Prostate gland (tissue), 2 donors: Measurements from ENCODE around the gene BPIFB6. TPM values are rescaled to one million over a fixed set of nuclear protein-coding genes. Genes with fewer than 3 reads are reported as not detected.
"Not testable (repeated sequence)": the region's sequence is repeated elsewhere in the genome, so short reads cannot be mapped to it uniquely, and the experiment has no call there.

Experiments
- DNase-seq: peaks from one replicate; pipeline ENCODE4 v3.0.0-alpha.2; 2019; ENCODE audit warnings: low spot score
- H3K27ac ChIP-seq, 2 donors: fragments of 200-600 bp; sonication (generic); 2 replicates each; pipeline ENCODE4 v1.5.1; 2017 to 2019
- H3K27me3 ChIP-seq: fragments of 200-600 bp; sonication (generic); replicated peaks from 2 replicates; pipeline ENCODE4 v1.5.1; 2019; ENCODE audit not compliant: insufficient read depth
- H3K36me3 ChIP-seq, 2 donors: fragments of 200-600 bp; sonication (generic); 1 replicate in 1 of 2; 2 replicates in 1 of 2; pipeline versions ENCODE4 v1.5.1 to v1.8.1; 2017 to 2019
- H3K4me1 ChIP-seq: fragments of 200-600 bp; sonication (generic); replicated peaks from 2 replicates; pipeline ENCODE4 v1.5.1; 2019
- H3K4me3 ChIP-seq, 2 donors: fragments of 200-600 bp; sonication (generic); 2 replicates each; pipeline ENCODE4 v1.5.1; 2017 to 2019
- H3K9me3 ChIP-seq: fragments of 200-600 bp; sonication (generic); 2 replicates; pipeline ENCODE4 v1.5.1; 2017
- POLR2A ChIP-seq: fragments of 450-650 bp; IDR thresholded peaks from one replicate; pipeline ENCODE4 v1.6.1; 2016; ENCODE audit warnings: antibody characterized with exemption, mild to moderate bottlenecking
- POLR2AphosphoS5 ChIP-seq: sonication (generic); formaldehyde crosslinking; IDR thresholded peaks from one replicate; pipeline ENCODE4 v1.6.1; 2017; ENCODE audit warnings: antibody characterized with exemption
- WGBS: methylation state at CpG from one replicate; pipeline ENCODE4 v1.1.5; 2018; 5-methylcytosine and 5-hydroxymethylcytosine counted together
- intact Hi-C: fragments of 100-400 bp; cut with DNase I; formaldehyde crosslinking; loops from one replicate; pipeline ENCODE4 v1.14.2; 2022
- total RNA-seq, 2 donors: library from RNA; depleted of rRNA; stranded (reverse); fragments of >200 nt; gene quantifications; one replicate each; pipeline ENCODE4 v1.1.0, GENCODE V29; 2016
- TF ChIP-seq, protein P1 (sequence below), 4 experiments: fragments of 200-600 bp in 2 of 4; fragments of 450-650 bp in 2 of 4; sonication (generic) in 2 of 4; IDR thresholded peaks; 1 replicate in 3 of 4; 2 replicates in 1 of 4; pipeline ENCODE4 v1.5.1; 2016 to 2019; ENCODE audit warnings: antibody characterized with exemption in 4 of 4, mild to moderate bottlenecking in 2 of 4, moderate library complexity in 2 of 4

The BPIFB6 gene
- total RNA-seq, 2 donors from 2014 or later = not detected

DNA sequence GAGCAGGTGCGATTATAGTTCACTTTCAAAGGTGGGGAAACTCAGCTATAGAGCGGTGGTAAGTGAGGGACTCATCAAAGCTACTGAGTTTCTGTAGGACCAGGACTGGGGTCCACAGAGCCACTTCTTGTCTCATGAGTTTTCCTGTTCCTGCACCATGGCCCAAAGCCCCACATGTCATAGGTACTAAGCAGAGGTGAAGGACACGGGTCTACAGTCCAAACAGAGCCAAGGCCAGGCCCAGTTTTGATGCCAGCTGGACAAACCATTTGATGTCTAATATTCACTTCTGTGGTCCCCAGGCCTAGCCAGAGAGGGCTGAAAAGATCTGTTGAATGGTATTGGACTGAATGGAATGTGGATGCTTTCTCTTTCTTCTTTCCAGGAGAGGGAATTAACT lies 11.0 kb downstream of the BPIFB6 start:
- Histone ChIP-seq H3K9me3 (no peaks in the 10 kb centered on the region), H3K4me1 (no peaks in the 10 kb centered on the region), H3K4me3 (no peak overlapping the region), H3K27me3 (no peaks in the 10 kb centered on the region), H3K36me3 (no peaks in the 10 kb centered on the region), H3K27ac (no peak overlapping the region)
- DNase-seq = no peak
- TF ChIP-seq POLR2AphosphoS5 = no peak
- no peak for TF ChIP-seq POLR2A
- TF ChIP-seq, protein P1, sequence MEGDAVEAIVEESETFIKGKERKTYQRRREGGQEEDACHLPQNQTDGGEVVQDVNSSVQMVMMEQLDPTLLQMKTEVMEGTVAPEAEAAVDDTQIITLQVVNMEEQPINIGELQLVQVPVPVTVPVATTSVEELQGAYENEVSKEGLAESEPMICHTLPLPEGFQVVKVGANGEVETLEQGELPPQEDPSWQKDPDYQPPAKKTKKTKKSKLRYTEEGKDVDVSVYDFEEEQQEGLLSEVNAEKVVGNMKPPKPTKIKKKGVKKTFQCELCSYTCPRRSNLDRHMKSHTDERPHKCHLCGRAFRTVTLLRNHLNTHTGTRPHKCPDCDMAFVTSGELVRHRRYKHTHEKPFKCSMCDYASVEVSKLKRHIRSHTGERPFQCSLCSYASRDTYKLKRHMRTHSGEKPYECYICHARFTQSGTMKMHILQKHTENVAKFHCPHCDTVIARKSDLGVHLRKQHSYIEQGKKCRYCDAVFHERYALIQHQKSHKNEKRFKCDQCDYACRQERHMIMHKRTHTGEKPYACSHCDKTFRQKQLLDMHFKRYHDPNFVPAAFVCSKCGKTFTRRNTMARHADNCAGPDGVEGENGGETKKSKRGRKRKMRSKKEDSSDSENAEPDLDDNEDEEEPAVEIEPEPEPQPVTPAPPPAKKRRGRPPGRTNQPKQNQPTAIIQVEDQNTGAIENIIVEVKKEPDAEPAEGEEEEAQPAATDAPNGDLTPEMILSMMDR (IDR thresholded peaks at IDR 0.05) = no peak
- intact Hi-C loops = no loop called here
- 98% methylated on average over 3 of the region's 3 CpGs for WGBS

DNA sequence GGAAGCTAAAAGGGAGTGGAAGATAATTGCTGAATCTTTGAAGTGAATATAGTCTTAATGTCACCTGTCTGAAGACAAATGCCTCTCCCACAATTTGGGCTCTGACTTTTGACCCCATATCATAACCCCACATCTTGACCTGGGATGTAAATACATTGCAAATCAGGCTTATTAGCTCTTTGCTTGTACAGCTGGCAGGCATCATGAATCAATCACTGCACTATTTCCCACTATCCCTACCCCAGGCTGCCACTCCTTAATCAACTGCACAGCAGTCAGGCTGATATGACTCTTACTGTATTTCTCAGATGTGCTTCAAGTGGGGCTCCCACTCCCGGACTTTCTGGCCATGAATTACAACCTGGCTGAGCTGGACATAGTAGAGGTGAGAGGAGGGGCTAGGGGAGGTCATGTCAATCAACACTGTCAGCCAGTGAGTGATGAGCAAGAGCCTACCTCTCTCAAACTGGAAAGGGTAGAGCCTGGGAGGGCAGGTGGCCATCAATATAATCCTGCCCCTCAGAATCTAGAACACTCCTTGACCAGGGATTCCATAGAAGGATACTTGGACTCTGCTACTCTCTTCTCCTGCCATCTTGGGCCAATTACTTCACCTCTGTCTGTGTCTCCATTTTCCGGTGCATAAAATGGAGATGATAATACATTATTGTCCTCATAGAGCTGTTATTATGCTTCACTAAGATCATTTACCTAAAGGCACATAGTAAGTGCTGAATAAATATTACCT lies 11.7 kb downstream of the BPIFB6 start:
- DNase-seq = no peak
- Histone ChIP-seq H3K4me3 (no peak overlapping the region), H3K9me3 (no peaks in the 10 kb centered on the region), H3K36me3 (no peaks in the 10 kb centered on the region), H3K4me1 (no peaks in the 10 kb centered on the region), H3K27me3 (no peaks in the 10 kb centered on the region), H3K27ac (no peak overlapping the region)
- no peak for TF ChIP-seq POLR2A
- no peak for TF ChIP-seq POLR2AphosphoS5
- TF ChIP-seq, protein P1 (IDR thresholded peaks at IDR 0.05) = no peak
- intact Hi-C loops = no loop called here
- WGBS = 73% methylated on average over 2 of the region's 2 CpGs

DNA sequence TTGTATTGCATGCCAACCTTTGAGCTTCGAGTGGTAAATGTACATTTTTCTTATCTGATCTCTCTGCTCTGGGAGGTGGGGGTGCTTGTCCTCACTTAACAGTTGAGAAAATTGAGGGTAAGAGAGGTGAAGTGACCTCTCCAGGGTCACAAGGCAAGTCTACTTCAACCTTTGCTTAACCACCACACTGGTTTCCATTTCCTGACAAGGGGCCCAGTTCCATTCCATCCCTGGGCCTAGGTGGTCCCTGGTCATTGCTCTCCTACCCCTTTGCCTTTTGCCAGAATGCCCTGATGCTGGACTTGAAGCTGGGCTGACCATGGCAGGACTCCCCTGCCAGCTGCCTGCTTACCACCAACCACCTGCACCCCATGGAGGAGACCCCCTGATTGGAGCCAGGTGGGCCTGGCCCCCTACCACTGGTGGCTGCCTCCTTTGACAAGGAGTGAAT lies 12.3 kb downstream of the BPIFB6 start:
- intact Hi-C loops = no loop called here
- WGBS = 39% methylated on average over 1 of the region's 1 CpG
- H3K27ac ChIP-seq = no peak overlapping the region
- no peak for DNase-seq
- no peaks in the 10 kb centered on the region for H3K4me1 ChIP-seq
- H3K4me3 ChIP-seq = no peak overlapping the region
- H3K9me3 ChIP-seq = no peaks in the 10 kb centered on the region
- H3K27me3 ChIP-seq = no peaks in the 10 kb centered on the region
- no peak for TF ChIP-seq POLR2AphosphoS5
- TF ChIP-seq POLR2A = no peak
- TF ChIP-seq, protein P1 (IDR thresholded peaks at IDR 0.05) = no peak
- no peaks in the 10 kb centered on the region for H3K36me3 ChIP-seq

DNA sequence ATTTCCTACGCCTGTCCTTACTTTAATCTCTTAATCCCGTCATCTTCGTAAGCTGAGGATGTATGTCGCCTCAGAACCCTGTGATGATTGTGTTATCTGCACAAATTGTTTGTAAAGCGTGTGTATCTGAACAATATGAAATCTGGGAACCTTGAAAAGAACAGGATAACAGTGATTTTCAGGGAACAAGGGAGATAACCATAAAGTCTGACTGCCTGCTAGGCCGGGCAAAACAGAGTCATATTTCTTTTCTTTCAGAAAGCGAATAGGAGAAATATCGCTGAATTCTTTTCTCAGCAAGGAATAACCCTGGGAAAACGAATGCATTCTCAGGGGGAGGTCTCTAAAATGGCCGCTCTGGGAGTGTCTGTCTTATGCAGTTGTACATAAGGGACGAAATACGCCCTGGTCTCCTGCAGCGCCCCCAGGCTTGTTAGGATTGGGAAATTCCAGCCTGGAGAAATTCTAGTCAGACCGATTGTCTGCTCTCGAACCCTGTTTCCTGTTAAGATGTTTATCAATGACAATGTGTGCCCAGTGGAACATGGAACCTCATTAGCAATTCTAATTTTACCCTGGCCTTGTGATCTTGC lies 13.8 kb downstream of the BPIFB6 start:
- H3K4me1 ChIP-seq, H3K9me3 ChIP-seq, H3K27ac ChIP-seq, DNase-seq, H3K27me3 ChIP-seq, H3K36me3 ChIP-seq, intact Hi-C loops, H3K4me3 ChIP-seq: not testable (repeated sequence)
- WGBS = 80% methylated on average over 15 of the region's 15 CpGs

DNA sequence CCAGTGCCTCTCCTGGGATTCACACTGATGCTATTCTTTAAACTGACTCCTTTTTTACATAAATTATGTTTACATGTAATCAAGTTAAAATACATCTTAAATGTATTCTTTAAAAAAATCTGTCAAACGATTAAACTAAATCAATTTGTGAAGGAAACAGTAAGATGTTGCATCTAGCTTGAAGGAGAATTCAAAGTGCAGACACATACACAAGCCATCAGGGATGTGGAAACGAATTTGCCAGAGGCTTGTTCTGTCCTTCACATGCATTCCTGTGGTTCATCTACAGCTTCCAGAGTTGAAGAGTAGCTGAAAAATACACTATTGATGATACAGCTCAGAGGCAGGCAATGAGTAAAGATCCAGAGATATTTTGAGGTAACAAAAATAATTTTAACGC lies 15.0 kb downstream of the BPIFB6 start:
- Histone ChIP-seq H3K4me1 (no peaks in the 10 kb centered on the region), H3K27ac (no peak overlapping the region), H3K9me3 (no peaks in the 10 kb centered on the region), H3K27me3 (no peaks in the 10 kb centered on the region), H3K36me3 (no peaks in the 10 kb centered on the region), H3K4me3 (no peak overlapping the region)
- intact Hi-C loops = no loop called here
- TF ChIP-seq, protein P1 (IDR thresholded peaks at IDR 0.05) = no peak
- TF ChIP-seq POLR2A = no peak
- no peak for TF ChIP-seq POLR2AphosphoS5
- WGBS = 81% methylated on average over 3 of the region's 3 CpGs
- DNase-seq = no peak
